ENCODE results near the gene PPDPF.
"Not testable (repeated sequence)": the region's sequence is repeated elsewhere in the genome, so short reads cannot be mapped to it uniquely, and the experiment has no call there.

Gene PPDPF

DNA sequence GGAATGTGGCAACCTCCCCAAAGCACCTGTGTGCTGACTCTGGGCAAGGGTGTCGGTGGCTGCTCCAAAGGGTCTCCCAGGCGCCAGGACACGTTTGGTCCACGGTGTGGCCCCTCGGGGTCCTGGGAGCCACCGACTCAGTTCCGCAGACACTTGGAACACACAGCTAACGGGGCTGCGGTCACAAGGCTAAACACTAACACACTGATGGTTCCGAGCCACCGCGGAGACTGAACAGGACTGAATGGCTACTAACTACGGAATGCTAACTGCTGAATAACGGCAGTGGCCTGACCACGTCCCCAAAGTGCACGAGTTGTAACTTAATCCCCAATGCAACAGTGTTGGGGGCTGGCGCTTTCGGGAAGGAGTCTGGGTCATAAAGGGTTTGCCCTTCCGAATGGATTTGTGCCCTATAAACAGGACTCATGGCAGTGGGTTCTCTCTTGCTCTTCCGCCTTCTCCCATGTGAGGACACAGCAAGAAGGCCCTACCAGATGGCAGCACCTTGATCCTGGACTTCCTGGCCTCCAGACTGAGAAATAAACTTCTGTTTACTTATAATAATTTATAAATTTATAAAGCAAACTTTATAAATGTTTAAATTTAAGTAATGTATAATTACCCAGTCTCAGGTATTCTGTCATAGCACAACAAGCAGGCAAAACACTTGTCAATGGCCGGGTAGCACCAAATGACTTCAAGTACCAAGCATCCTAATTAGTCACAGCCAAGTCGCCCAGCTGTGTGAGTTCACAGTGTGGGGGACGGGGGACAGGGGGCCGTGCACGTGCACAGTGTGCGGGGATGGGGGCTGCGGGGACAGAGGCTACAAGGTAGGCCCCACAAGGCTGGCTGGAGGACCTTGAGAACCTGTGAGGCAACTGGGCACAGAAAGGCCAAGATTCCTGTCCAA, 19.4 kb upstream of the PPDPF start:
- no peak for DNase-seq (ENCODE audit: low read depth)

DNA sequence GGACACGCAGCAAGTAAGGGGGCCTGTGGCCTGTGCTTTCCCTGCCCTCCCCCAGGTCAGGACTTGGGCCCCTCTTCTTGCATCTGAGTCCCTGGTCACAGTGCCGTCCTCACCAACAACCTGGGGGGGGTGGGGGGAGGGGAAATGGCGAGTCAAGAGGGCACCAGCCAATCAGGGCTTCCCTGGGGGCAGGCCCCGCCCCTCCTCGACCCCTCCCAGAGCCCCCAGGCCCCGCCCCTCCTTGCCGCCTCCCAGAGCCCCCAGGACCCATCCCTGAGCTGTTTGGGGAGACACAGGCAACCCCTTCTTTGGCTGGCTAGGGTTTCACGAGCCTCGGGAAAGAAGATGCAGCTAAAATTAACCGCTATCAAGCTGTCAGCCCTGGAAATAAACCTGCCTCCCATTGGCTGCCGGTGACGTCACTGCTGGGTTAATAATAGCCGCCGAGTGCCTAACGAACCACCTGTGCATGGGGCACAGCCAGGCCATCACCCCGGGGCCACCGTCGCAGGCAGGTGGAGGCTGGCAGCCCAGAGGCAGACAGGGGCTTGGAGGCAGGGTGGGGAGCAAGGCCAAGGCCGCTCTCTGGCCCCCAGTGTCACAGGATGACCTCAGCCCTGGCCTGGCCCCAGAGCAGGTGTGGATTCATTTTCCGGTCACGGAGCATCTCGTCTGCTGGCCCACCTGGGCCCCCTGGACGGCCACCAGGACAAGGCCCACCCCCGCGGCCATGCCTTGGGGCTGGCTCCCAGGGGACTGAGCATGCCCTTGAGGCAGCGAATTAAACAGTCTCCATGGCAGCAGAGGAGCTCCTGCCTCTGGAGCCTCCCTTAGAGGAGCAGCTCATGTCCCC, 18.5 kb upstream of the PPDPF start:
- no peak for DNase-seq (ENCODE audit: low read depth)

DNA sequence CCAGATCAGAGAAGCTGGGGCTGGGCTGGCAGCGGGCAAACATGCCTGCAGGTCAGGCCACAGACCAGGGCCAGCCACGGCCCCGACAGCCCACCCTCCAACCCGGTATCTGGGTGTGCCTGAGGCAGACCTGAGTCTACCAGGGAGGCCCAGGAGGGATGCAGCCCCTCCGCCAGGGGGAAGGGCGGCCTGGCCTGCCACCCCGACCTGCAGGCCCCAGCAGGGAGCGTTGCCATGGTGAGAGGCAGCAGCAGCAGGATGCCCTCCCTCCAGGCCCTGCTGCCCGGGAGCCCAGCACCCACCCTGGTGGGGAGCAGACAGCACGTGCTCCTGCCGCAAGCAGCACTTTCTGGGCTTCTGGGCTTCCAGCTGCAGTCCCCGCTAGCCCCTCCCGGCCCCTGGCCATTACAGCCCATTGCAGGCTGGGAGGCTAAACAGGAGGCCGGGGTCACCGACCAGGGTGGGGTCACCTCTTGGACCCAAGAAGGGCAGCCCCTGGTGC, 17.8 kb upstream of the PPDPF start:
- DNase-seq (ENCODE audit: low read depth): no peak

DNA sequence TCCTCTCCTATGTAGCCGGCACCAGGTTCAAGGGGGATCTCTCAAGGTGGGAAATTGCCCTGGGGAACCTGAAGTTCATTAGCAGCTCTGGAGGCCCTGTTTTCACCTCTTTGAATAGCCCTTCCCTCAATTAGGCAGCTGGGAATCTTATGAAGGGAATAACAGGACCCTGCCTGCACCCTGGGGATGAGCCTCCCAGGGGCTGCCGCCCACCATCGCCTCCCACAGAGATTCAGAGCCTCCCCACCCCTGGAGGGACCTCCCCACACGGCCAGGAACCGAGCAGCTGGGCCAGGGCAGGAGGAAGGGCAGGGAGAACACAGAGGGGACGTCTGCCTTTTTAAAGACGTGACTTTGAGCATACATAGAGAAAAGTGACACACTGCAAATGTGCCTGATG, 17.0 kb upstream of the PPDPF start:
- no peak for DNase-seq (ENCODE audit: low read depth)

DNA sequence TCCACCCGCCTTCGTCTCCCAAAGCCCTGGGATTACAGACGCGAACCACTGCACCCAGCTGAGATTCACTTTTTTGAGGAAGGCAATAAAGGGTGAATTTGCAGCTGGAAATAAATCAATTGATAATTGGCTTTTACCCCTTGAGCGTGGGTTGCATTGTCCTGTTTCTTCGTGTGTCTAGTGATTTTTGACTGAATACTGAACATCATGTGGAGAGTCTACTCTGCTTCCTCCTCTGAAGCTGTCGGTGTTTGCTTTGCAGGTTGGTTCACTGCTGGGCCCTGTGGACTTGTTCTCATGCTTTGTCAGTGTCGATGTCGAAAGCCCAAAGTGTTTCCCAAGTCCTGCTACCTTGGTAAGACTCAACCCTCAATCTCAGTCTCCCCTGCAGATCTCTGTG, 15.9 kb upstream of the PPDPF start:
- no peak for DNase-seq (ENCODE audit: low read depth)

DNA sequence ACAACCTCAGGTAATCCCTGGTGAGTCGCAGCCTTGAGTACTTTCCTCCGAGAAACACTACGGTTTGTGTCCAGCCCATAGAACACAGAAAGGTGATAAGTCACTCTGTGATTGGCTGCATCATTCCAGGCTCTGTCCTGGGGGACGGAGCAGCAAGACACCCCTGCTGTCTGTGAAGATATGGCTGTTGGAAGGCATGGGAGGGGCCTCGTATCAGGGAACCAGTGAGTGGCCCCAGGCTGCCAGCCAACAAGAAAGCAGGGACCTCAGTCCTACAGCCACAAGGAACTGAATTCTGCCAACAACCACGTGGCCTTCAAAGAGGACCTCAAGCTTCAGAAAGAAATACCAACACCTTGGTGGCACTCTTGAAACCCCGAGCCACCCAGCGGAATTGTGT, 15.3 kb upstream of the PPDPF start:
- no peak for DNase-seq (ENCODE audit: low read depth)

DNA sequence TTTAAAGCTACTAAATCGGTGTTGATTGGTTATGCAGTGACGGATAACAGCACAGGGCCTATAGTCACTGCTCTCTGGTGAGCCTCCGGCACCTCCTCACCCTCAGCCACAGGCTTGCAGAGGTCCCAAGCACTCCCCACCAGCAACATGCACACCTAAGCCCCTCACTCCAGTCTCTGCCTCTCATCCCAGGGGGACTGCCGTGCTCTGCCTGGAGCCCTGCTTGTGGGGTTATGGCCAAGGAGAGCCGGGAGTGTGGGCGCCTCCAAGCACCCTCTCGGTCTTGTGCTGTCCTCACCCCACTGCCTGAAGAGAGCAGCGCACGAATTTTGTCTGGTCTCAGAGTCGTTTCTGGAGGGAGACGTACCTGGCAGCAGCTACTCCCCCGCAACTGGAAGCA, 14.8 kb upstream of the PPDPF start:
- DNase-seq (ENCODE audit: low read depth): no peak

DNA sequence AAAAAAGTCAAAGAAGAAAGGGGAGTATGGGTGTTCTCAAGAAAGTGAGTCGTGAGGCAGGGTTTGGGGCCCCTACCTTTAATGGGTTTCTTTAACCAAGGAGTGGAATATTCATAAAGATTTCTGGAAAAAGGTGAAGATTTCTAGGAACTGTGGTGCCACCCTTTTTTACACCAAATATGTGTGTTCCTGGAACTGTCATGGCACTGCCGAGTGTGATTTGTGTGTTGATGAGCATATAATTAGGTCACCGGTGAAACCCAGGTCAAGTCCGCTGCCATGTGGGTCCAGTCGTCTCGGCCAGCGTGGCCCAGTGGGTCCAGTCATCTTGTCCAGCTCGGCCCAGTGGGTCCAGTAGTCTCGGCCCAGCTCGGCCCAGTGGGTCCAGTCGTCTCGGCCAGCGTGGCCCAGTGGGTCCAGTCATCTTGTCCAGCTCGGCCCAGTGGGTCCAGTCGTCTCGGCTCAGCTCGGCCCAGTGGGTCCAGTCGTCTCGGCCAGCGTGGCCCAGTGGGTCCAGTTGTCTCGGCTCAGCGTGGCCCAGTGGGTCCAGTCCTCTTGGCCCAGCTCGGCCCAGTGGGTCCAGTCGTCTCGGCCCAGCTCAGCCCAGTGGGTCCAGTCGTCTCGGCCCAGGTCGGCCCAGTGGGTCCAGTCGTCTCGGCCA, 13.4 kb upstream of the PPDPF start:
- DNase-seq (ENCODE audit: low read depth): no peak

DNA sequence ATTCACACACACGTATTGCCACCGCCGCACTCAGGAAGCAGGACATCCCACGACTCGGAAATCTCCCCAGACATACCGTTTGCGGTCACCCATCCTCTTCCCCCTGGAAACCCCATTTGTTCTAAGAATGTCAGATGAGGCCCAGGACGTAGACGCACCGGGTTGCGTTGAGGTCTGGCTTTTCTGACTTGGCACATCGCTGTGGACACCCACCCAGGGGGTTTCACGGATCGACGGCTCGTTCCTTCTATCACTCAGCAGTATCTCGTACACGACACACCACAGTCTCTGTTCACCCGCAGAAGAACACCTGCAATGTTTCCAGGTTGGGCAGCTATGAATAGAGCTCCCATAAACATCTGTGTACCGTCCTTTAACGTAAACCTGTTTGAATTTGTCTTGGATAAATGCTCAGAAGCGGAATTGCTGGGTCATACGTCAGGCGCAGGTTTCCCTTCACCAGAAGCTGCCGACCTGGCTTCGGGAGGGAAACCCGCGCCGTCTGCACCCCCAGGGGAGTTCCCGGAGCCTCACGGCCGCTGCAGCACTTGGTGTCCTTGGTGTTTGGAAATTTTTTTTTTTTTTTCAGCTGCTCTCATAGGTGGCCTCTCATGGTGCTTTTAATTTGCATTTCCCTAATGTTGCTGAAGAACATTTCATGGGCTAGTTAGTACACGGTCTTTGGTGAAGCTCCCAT, 12.3 kb upstream of the PPDPF start:
- DNase-seq (ENCODE audit: low read depth): no peak

DNA sequence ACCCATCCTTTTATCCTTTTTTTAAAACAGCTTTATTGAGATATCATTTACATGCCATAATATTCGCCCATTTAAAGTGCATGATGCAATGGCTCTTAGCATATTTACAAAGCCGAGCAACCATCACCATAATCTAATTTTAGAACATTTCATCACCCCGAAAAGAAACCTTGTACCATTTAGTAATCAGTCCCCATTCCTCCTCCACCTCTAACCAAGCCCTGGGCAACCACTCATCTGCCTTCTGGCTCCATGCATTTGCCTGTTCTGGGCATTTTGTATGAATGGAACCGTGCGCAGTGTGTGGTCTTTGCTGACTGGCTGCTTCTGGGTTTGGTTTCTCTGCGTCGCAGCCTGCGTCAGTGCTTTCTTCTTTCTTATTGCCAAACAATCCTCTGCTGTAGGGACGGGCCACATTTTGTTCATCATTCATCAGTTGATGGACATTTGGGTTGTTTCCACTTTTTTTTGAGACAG, 11.4 kb upstream of the PPDPF start:
- DNase-seq (ENCODE audit: low read depth): no peak

DNA sequence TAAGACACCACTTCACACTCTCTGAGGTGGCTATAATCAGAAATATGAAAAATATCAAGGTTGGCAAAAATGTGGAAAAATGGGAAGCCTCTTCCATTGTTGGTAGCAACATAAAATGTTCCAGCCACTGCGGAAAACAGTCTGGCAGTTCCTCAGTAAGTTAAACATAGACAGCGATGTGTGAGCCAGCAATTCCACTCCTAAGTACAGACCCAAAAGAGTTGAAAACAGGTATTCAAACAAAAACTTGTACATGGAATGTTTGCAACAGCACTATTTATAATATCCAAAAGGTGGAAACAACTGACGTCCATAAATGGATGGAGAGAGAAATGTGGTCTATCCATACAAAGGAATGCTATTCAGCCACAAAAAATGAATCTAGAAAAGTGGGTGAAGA, 7.4 kb upstream of the PPDPF start:
- no peak for DNase-seq (ENCODE audit: low read depth)

DNA sequence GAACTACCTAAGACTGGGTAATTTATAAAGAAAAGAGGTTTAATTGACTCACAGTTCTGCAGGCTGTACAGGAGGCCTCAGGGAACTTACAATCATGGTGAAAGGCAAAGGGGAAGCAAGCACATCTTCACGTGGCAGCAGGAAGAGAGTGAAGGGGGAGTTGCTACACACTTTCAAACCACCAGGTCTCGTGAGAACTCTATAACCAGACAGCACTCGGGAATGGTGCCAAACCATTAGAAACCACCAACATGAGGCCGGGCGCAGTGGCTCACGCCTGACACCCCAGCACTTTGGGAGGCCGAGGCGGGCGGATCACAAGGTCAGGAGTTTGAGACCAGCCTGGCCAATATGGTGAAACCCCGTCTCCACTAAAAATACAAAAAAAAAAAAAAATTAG, 6.0 kb upstream of the PPDPF start:
- DNase-seq (ENCODE audit: low read depth): not testable (repeated sequence)

DNA sequence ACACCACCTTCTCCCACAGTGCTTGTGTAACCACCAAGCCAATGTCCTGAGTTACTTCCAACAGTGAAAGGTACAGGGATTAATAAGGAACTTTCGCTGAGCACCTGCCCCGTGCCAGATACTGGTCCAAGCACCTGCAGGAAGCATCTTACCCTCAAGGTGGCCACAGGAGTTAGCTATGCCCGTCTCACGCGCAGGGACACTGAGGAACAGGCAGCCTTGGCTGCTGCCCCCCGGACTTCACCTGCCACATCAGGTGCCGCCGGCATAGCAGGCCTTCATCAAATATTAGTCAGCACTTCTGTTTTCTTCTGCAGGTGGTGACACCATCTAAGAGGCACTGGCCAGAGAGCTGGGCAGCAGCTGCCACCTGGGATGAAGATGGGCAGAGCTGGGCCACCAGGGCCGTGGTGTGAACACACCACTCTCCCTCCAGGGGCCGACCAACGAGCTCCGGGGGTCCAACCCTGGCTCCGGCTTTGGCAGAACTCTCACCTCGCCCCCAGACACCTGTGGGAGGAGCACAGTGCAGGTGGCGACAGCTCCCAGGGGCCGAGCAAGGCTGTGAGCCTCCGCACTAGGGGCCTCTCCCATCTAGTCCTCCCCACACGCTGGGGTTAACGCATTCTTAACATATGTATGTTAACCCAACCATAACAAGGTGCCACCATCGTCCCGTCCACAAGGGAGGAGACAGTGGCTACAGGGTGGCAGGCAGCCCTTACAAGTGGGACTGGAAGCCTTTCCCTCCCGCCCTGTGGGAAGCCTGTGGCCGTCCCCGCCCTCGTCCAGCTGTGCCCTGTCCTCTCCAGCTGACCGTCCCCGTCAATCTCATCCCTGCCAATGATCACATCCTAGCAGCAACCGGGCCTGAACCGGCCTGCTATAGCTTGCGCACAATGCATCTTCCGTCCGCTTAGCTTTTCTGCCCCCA, 2.9 kb upstream of the PPDPF start:
- DNase-seq (ENCODE audit: low read depth): no peak

DNA sequence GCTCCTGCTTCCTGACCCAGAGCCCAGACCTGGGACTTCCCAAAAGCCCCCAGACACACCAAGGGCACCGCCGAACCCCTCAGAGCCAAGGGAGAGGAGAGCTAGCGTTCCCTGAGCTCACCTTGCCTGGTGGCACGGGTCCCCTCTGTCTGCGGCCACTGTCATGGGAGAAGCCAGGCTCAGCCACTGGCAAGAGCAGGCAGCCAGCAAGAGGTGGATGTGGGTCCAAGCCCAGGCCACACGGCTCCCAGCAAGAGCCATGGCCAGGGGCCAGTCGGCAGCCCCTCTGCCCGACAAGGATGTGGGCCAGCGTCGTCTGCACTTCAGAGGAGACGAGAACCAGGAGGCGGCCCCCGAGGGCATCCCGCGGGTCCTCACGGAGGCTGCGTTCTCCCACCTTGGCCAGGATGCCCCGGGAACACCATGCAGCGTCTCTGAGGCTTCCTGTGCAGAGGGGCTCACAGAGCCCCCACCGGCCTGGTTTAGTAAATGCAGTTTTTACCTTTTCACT, 2.2 kb upstream of the PPDPF start:
- no peak for DNase-seq (ENCODE audit: low read depth)

DNA sequence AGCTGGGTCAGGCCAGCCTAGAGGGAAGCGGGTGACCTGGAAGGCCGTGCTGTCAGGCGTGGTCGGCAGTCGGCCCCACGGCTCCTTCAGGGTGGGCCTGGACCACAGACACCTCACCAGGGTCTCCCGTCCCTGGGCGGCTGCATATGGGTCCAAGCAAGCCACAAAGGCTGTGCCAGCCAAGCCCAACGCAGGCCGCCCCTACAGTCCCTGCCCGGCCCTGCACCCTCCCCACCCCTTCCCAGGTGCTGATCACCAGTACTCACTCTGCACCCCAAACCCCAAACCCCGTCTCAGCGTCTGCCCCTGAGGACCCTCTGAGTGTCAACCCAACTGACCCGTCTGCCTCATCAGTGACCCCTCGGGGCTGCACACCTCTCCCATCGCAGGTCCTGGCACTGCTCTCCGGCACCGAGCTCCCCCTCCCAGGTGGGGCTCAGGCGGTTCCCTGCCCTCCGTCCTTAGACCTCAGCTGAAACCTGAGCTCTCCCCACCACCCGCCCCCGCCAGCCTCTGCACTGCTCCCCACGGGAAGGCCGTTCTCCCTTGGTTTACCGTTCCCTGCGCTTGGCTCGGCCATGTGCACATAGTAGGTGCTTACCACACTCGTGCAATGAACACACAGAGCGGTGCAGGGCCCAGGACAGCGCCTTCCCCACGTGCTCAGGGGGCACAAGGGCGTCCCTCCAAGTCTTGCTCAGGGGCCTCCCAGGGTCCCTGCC, 1.5 kb upstream of the PPDPF start:
- DNase-seq (ENCODE audit: low read depth): no peak

DNA sequence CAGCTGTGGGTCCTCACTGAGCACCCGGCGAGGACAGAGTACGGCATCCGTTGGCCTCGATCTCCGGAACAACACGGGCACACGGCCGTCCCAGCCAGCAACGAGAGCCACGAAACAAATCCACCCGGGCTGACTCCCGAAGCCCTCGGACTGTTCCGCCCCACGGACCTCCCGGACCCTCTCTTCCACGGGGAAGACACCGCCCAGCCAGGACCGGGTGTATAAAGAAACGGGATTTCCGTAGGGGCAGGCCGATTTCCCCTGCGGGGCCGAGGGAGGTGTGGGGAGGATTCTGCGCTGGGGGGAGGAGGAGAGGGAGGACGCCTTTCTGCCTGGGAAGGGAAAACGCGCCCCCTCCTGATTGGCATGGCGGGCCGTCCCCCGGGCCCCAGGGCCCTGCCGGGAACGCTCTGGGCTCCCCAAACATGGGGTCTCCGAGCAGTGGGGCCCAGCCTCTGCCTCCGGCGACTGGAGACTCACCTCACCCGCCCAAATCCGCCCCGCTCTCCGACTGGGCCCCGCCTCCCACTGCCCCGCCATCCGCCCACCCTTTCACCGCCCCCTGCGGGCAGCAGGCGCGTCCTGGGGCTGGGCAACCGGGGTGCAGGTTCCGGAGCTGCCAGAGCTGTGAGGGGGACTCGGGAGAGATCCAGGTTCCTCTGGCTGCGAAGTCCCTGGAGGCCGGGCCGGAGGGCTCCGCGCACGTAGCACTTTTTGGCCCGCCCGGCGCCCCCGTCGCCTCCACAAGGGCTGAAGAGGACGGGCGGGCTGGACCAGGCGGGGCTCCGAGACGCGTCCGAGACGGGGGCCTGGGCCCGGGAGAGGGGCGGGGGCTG, 679 bp upstream of the PPDPF start:
- peak; percentile 40 for DNase-seq (ENCODE audit: low read depth)

DNA sequence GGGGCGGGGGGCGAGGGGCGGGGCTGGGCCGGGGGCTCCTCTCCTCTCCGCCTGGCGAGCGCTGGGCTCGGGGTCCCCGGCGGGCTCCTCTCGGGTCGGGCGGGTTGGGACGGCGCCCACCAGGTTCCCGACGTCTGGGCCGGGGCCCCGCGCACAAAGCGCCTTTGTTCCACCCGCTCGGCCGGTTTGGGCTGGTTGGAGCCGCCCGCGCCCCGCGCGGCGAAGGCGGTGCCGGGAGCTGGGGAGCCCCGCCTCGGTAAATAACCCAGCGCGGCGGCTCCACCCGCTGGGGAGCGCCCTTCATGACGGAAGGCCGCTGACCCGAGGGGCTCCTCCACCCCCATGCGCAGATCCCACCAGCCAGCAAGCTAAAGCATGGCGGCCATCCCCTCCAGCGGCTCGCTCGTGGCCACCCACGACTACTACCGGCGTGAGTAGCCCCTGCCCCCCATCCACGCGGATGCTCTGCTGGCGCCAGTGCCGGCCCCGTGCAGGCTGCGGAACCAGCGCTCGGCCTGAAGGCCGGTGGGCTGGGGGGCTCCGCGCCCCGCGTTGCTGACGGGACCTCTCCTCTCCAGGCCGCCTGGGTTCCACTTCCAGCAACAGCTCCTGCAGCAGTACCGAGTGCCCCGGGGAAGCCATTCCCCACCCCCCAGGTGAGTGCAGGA, 503 bp downstream of the PPDPF start:
- DNase-seq (ENCODE audit: low read depth): peak; percentile 52

DNA sequence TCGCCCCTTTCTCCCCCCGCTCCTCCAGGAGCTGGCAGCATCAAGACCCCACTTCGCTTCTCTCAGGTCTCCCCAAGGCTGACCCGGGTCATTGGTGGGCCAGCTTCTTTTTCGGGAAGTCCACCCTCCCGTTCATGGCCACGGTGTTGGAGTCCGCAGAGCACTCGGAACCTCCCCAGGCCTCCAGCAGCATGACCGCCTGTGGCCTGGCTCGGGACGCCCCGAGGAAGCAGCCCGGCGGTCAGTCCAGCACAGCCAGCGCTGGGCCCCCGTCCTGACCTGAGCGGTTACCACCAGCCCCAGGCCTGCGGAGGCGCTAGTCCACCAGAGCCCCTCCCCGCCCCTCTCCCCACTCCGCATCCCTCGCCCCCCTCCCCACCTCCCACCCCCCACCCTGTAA, 1.0 kb downstream of the PPDPF start:
- no peak for DNase-seq (ENCODE audit: low read depth)

All from stimulated activated CD4-positive, alpha-beta T cell treated with anti-CD3 and anti-CD28 coated beads, Interleukin-2, amount 100 ng/mL, for 4 hours (primary cell).